Activated B cell treated with CpG ODN at 0.5 μM for 24 hours (primary cell): ENCODE measurements around the gene GALNTL6. TPM values are rescaled to one million over a fixed set of nuclear protein-coding genes. Genes with fewer than 3 reads are reported as not detected.

Experiments used
- ATAC-seq: fragments of 200-7000 bp; cut with Tn5 transposase; one replicate; pipeline ENCODE4 v1.10.0; 2021; ENCODE audit warnings: low read depth, mild to moderate bottlenecking, moderate library complexity
- CTCF ChIA-PET: fragments of 350-600 bp; sonication (Branson Sonifier 250); formaldehyde crosslinking; loops from one replicate; lab custom pipeline; 2021; ENCODE audit warnings: antibody characterized with exemption; lab: Charles Lee
- POLR2A ChIA-PET: fragments of 350-600 bp; sonication (Branson Sonifier 250); formaldehyde crosslinking; loops from one replicate; lab custom pipeline; 2021; ENCODE audit warnings: antibody characterized with exemption; lab: Charles Lee
- DNase-seq: peaks from one replicate; pipeline ENCODE4 v3.0.0; 2022
- H3K27ac Mint-ChIP-seq: one replicate; pipeline ENCODE4 v1.8.0; 2020; ENCODE audit warnings: mixed read lengths
- H3K27me3 Mint-ChIP-seq: one replicate; pipeline ENCODE4 v1.8.0; 2021; ENCODE audit warnings: mixed read lengths
- H3K36me3 Mint-ChIP-seq: one replicate; pipeline ENCODE4 v1.8.0; 2021; ENCODE audit warnings: low read depth, mixed read lengths
- H3K4me1 Mint-ChIP-seq: one replicate; pipeline ENCODE4 v1.8.0; 2021; ENCODE audit warnings: mixed read lengths
- H3K4me3 Mint-ChIP-seq: one replicate; pipeline ENCODE4 v1.8.0; 2020; ENCODE audit warnings: mild to moderate bottlenecking, mixed read lengths
- H3K9me3 Mint-ChIP-seq: one replicate; pipeline ENCODE4 v1.8.0; 2020; ENCODE audit warnings: mixed read lengths
- CTCF ChIP-seq: fragments of 200-600 bp; IDR thresholded peaks from one replicate; pipeline ENCODE4 v1.8.0; 2022; ENCODE audit warnings: antibody characterized with exemption, mild to moderate bottlenecking
- intact Hi-C: fragments of 100-400 bp; cut with micrococcal nuclease; formaldehyde crosslinking; loops from one replicate; pipeline ENCODE4 v1.15.1; 2024
- total RNA-seq: library from RNA; stranded (reverse); gene quantifications from 2 replicates; pipeline ENCODE4 v1.2.3, GENCODE V29; 2022

The GALNTL6 gene
- total RNA-seq, 1 donor from 2014 or later = 0.20 TPM

GRCh38 chr4:172979332-172979731 lies 1166.1 kb downstream of the GALNTL6 start:
- no peak for DNase-seq
- no peaks in the 10 kb centered on the region for H3K9me3 Mint-ChIP-seq
- CTCF ChIA-PET = no interaction called here
- H3K27ac Mint-ChIP-seq = no peak overlapping the region
- H3K27me3 Mint-ChIP-seq = peaks cover 8% of the 10 kb centered on the region
- H3K36me3 Mint-ChIP-seq = no peaks in the 10 kb centered on the region
- TF ChIP-seq CTCF = no peak
- intact Hi-C loops = no loop called here
- no peaks in the 10 kb centered on the region for H3K4me1 Mint-ChIP-seq
- no peak for ATAC-seq
- H3K4me3 Mint-ChIP-seq = no peak overlapping the region
- POLR2A ChIA-PET = no interaction called here

- no peak for TF ChIP-seq CTCF
- peaks cover 8% of the 10 kb centered on the region for H3K27me3 Mint-ChIP-seq
- no peaks in the 10 kb centered on the region for H3K9me3 Mint-ChIP-seq
- ChIA-PET POLR2A (no interaction called here), CTCF (no interaction called here)
- no peaks in the 10 kb centered on the region for H3K4me1 Mint-ChIP-seq
- intact Hi-C loops = no loop called here
- no peak overlapping the region for H3K27ac Mint-ChIP-seq
- no peak for DNase-seq
- no peak overlapping the region for H3K4me3 Mint-ChIP-seq
- no peak for ATAC-seq
- H3K36me3 Mint-ChIP-seq = no peaks in the 10 kb centered on the region
Measured at GRCh38 chr4:172980219-172980618, 1167.0 kb downstream of the GALNTL6 start.

DNA sequence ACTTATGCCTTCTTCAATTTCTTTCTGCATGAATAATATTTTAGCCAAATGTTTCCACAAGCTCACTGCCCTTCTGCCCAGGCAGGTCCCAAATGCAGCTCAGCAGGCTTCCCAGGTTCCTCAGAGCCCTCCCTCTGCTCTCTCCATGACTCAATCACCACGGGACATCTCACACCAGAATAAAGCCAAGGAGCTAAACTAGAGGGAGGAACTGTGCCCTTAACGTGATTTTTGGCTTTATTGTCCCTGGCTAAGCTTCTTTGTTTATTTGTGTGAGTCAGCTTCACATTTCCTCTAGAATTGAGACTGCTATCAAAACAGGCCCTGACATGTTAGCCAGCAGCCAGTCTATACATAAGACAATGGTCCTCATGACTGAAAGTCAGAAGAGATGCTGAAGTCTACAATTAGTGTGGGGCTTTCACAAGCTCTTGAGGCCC lies 1169.0 kb downstream of the GALNTL6 start:
- Mint-ChIP-seq H3K36me3 (no peaks in the 10 kb centered on the region), H3K9me3 (no peaks in the 10 kb centered on the region), H3K27ac (no peak overlapping the region), H3K27me3 (peaks cover 8% of the 10 kb centered on the region), H3K4me1 (no peaks in the 10 kb centered on the region), H3K4me3 (no peak overlapping the region)
- POLR2A ChIA-PET = no interaction called here
- intact Hi-C loops = no loop called here
- CTCF ChIA-PET = interaction anchor here (0.9 kb wide), 1 partner anchor 31 kb away, joined by 3 read pairs; no protein-coding TSS in a partner anchor
- ATAC-seq = no peak
- no peak for DNase-seq
- TF ChIP-seq CTCF = no peak

GRCh38 chr4:172983014-172983413 lies 1169.8 kb downstream of the GALNTL6 start:
- no peak for TF ChIP-seq CTCF
- Mint-ChIP-seq H3K9me3 (peaks cover 7% of the 10 kb centered on the region), H3K4me3 (no peak overlapping the region), H3K27ac (no peak overlapping the region), H3K4me1 (no peaks in the 10 kb centered on the region), H3K36me3 (no peaks in the 10 kb centered on the region), H3K27me3 (peaks cover 8% of the 10 kb centered on the region)
- ATAC-seq = no peak
- ChIA-PET CTCF (no interaction called here), POLR2A (no interaction called here)
- intact Hi-C loops = no loop called here
- no peak for DNase-seq

- TF ChIP-seq CTCF = no peak
- ATAC-seq = no peak
- ChIA-PET CTCF (no interaction called here), POLR2A (no interaction called here)
- Mint-ChIP-seq H3K36me3 (no peaks in the 10 kb centered on the region), H3K27ac (no peak overlapping the region), H3K9me3 (peaks cover 11% of the 10 kb centered on the region), H3K4me1 (no peaks in the 10 kb centered on the region), H3K27me3 (peaks cover 8% of the 10 kb centered on the region), H3K4me3 (no peak overlapping the region)
- intact Hi-C loops = no loop called here
- DNase-seq = no peak
Measured at GRCh38 chr4:172983631-172984030, 1170.4 kb downstream of the GALNTL6 start.
